Stimulated activated CD8-positive, alpha-beta memory T cell treated with anti-CD3 and anti-CD28 coated beads, Interleukin-7, amount 100 ng/mL, for 4 hours (primary cell): Measurements from ENCODE around the gene STX18.
A peak's percentile ranks its signal among the peaks of the same experiment; 100 is the strongest.
"Not testable (repeated sequence)": the region's sequence is repeated elsewhere in the genome, so short reads cannot be mapped to it uniquely, and the experiment has no call there.

Experiments used
- DNase-seq, 2 donors: peaks; one replicate each; pipeline ENCODE4 v3.0.0-alpha.2; 2020; ENCODE audit warnings: low read depth in 2 of 2

Gene STX18

GRCh38 chr4:4541661-4542570 lies at the start of gene STX18:
STX18 (minus strand) TSS chr4:4542048; CDS start chr4:4541964, 84 bp downstream.
- peak; percentile 76 to 80 for DNase-seq

- no peak for DNase-seq
Measured at GRCh38 chr4:4591071-4591470, 49.2 kb upstream of the STX18 start.

GRCh38 chr4:4590546-4590945 lies 48.7 kb upstream of the STX18 start:
- DNase-seq, result no peak

GRCh38 chr4:4585012-4585670 lies 43.3 kb upstream of the STX18 start:
- DNase-seq, result no peak

GRCh38 chr4:4583606-4584005 lies 41.8 kb upstream of the STX18 start:
- no peak for DNase-seq

GRCh38 chr4:4582653-4583052 lies 40.8 kb upstream of the STX18 start:
- no peak for DNase-seq

GRCh38 chr4:4580494-4580893 lies 38.6 kb upstream of the STX18 start:
- DNase-seq, result no peak

- DNase-seq, result no peak
Measured at GRCh38 chr4:4578981-4579380, 37.1 kb upstream of the STX18 start.

GRCh38 chr4:4577359-4577875 lies 35.6 kb upstream of the STX18 start:
- no peak for DNase-seq

- peak; percentile 40 to 70 for DNase-seq
Measured at GRCh38 chr4:4575284-4576211, 33.7 kb upstream of the STX18 start.

GRCh38 chr4:4574792-4575191 lies 32.9 kb upstream of the STX18 start:
- DNase-seq, result no peak

- DNase-seq, result no peak
Measured at GRCh38 chr4:4574052-4574451, 32.2 kb upstream of the STX18 start.

- DNase-seq, result no peak
Measured at GRCh38 chr4:4572821-4573220, 31.0 kb upstream of the STX18 start.

GRCh38 chr4:4569861-4570260 lies 28.0 kb upstream of the STX18 start:
- not testable (repeated sequence) for DNase-seq

- no peak for DNase-seq
Measured at GRCh38 chr4:4568806-4569427, 27.1 kb upstream of the STX18 start.

- DNase-seq, result not testable (repeated sequence)
Measured at GRCh38 chr4:4566359-4566758, 24.5 kb upstream of the STX18 start.

GRCh38 chr4:4564522-4564921 lies 22.7 kb upstream of the STX18 start:
- DNase-seq, result no peak

GRCh38 chr4:4560642-4561041 lies 18.8 kb upstream of the STX18 start:
- DNase-seq, result no peak

GRCh38 chr4:4560136-4560535 lies 18.3 kb upstream of the STX18 start:
- DNase-seq, result no peak

GRCh38 chr4:4559596-4559995 lies 17.7 kb upstream of the STX18 start:
- DNase-seq, result no peak

- DNase-seq, result no peak
Measured at GRCh38 chr4:4558881-4559280, 17.0 kb upstream of the STX18 start.
